Right atrium auricular region (tissue), 2 donors: Measurements from ENCODE around the gene SRI. TPM values are rescaled to one million over a fixed set of nuclear protein-coding genes. Genes with fewer than 3 reads are reported as not detected.

Source experiments
- DNase-seq: peaks from one replicate; pipeline ENCODE4 v3.0.0-alpha.2; 2019; ENCODE audit warnings: low spot score
- H3K27ac ChIP-seq, 2 donors: fragments of 200-600 bp; sonication (generic); 1 replicate in 1 of 2; 2 replicates in 1 of 2; pipeline ENCODE4 v1.5.1; 2016 to 2019
- H3K27me3 ChIP-seq, 2 donors: fragments of 200-600 bp; sonication (generic); one replicate each; pipeline versions ENCODE4 v1.5.1 to v1.6.0; 2017 to 2019
- H3K36me3 ChIP-seq: fragments of 200-600 bp; sonication (generic); one replicate; pipeline ENCODE4 v1.5.1; 2016
- H3K4me1 ChIP-seq, 2 donors: fragments of 200-600 bp; sonication (generic); one replicate each; pipeline versions ENCODE4 v1.5.1 to v1.6.0; 2017 to 2019
- H3K4me3 ChIP-seq, 2 donors: fragments of 200-600 bp; sonication (generic); 1 replicate in 1 of 2; 2 replicates in 1 of 2; pipeline ENCODE4 v1.5.1; 2017 to 2019; ENCODE audit warnings: mild to moderate bottlenecking in 1 of 2, moderate library complexity in 1 of 2
- H3K9me3 ChIP-seq, 2 donors: fragments of 200-600 bp; sonication (generic); one replicate each; pipeline ENCODE4 v1.5.1; 2019
- CTCF ChIP-seq, 2 donors: fragments of 200-600 bp; sonication (generic); IDR thresholded peaks; one replicate each; pipeline ENCODE4 v1.5.1; 2019; ENCODE audit warnings: antibody characterized with exemption in 2 of 2
- total RNA-seq, 2 donors: library from RNA; depleted of rRNA; stranded (reverse); fragments of >200 nt; gene quantifications; one replicate each; pipeline ENCODE4 v1.1.0, GENCODE V29; 2016

Gene SRI
- total RNA-seq, 2 donors from 2014 or later = 42.5 to 63.4 TPM

DNA sequence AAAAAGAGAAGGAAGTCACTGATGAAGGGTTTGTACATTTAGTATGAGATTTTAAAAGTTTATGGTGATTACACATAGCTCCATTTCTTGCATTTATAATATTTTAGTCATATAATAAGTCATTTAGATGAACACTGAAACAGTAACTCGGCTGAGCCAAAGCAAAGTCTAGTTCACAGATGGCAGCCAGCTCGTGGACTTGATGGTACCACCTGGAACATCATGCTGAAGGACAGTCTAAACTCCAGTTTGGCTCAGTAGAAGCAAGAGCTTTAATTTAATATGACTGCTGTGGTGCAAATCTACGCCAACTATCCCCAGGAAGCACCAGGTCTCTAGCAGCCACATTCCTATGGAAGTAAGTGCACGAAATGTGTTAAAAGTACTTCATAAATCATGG lies 16.4 kb downstream of the SRI start:
- DNase-seq = no peak
- Histone ChIP-seq H3K4me3 (no peak overlapping the region), H3K27ac (no peak overlapping the region), H3K27me3 (no peaks in the 10 kb centered on the region), H3K4me1 (no peaks in the 10 kb centered on the region), H3K36me3 (peaks cover 66% of the 10 kb centered on the region), H3K9me3 (no peaks in the 10 kb centered on the region)
- no peak for TF ChIP-seq CTCF (IDR thresholded peaks at IDR 0.05)

DNA sequence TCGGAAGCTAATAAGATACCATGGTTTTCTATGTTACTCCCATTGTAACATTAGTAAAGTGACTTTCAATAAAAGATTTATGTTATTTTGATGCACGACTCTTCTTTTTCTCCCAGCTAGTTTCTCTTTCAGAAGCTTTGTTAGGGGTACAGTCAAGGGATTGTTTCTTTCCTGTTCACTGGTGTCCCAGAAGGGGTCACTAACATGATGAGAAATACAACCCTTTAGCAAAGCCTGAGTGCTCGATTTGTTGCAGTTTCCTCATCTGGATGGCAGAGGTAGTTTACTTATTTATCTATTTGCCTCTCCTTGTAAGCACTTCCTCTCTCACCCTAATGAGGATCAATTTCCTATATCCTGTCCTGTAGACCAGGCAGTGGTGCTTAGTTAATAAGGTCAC lies 17.0 kb downstream of the SRI start:
- no peak for DNase-seq
- TF ChIP-seq CTCF (IDR thresholded peaks at IDR 0.05) = no peak
- Histone ChIP-seq H3K27ac (no peak overlapping the region), H3K36me3 (peaks cover 60% of the 10 kb centered on the region), H3K27me3 (no peaks in the 10 kb centered on the region), H3K9me3 (no peaks in the 10 kb centered on the region), H3K4me3 (no peak overlapping the region), H3K4me1 (no peaks in the 10 kb centered on the region)

DNA sequence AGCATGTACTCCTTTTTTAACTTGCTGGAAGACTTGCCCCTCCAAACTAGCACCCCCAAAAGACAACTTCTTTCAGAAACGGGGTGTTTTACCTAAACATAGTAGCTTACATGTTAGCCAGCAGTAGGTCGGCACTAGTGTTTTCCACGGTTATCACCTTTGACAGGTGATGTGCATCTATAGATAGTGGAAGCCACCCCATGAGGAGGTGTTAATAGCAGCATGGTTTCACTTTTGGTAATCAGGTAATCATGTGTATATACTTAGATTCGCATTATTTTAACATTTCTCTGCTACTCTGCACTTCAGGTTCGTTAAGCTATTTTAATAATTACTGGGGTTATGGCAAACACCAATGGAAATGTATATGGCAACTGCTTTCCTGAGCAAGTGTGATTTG lies 17.6 kb downstream of the SRI start:
- Histone ChIP-seq H3K36me3 (peaks cover 55% of the 10 kb centered on the region), H3K4me1 (no peaks in the 10 kb centered on the region), H3K27ac (no peak overlapping the region), H3K4me3 (no peak overlapping the region), H3K9me3 (no peaks in the 10 kb centered on the region), H3K27me3 (no peaks in the 10 kb centered on the region)
- DNase-seq = no peak
- TF ChIP-seq CTCF (IDR thresholded peaks at IDR 0.05) = no peak

DNA sequence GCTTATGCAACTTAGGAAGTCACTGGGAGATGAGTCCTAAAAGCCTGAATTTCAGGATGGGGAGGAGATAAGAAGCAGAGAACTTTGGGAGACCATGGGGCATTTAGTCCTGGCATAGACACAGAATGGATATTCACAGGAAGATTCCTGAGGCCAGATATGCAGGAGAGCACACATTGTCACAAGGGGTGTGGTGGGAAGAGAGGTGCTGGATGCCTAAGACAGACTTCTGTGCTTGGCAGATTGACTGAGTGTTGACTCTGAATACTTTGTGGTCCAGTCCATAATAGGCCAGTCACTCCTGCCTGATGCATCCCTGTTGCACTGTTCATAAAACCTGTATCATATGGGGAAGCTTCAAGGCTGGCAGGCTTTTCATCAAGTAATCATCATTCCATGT lies 18.5 kb downstream of the SRI start:
- peaks cover 45% of the 10 kb centered on the region for H3K36me3 ChIP-seq

DNA sequence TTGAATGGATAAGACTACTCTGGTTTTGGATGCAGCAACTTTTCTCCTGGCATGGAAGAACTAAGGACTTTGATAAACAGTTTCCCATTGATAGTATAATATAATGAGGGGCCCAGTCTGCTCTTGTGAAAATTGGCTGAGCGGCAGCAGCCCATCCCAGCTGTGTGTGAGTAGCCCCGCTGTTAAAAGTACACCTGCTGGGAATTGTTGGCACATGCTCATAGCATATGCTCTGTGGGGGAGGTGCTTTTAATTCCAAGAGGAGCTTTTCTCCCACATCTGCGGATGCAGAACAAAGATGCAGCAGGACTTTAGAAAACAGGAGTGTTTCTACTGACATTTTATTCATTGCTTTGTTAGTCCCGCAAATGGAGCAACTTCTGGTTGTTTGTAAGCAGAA lies 19.0 kb downstream of the SRI start:
- no peak for DNase-seq
- peaks cover 40% of the 10 kb centered on the region for H3K36me3 ChIP-seq
- H3K4me3 ChIP-seq = no peak overlapping the region
- H3K27me3 ChIP-seq = no peaks in the 10 kb centered on the region
- no peaks in the 10 kb centered on the region for H3K9me3 ChIP-seq
- no peaks in the 10 kb centered on the region for H3K4me1 ChIP-seq
- TF ChIP-seq CTCF (IDR thresholded peaks at IDR 0.05) = no peak
- no peak overlapping the region for H3K27ac ChIP-seq

More for the DNA sequence above, 18.5 kb downstream of the SRI start:
- Histone ChIP-seq H3K27me3 (no peaks in the 10 kb centered on the region), H3K4me3 (no peak overlapping the region), H3K27ac (no peak overlapping the region), H3K9me3 (no peaks in the 10 kb centered on the region), H3K4me1 (no peaks in the 10 kb centered on the region)
- DNase-seq = no peak
- no peak for TF ChIP-seq CTCF (IDR thresholded peaks at IDR 0.05)

GRCh38 chr7:88200261-88200660 lies 19.6 kb downstream of the SRI start:
- Histone ChIP-seq H3K27ac (no peak overlapping the region), H3K9me3 (no peaks in the 10 kb centered on the region), H3K36me3 (peaks cover 35% of the 10 kb centered on the region), H3K4me1 (no peaks in the 10 kb centered on the region), H3K4me3 (no peak overlapping the region), H3K27me3 (no peaks in the 10 kb centered on the region)
- no peak for DNase-seq
- no peak for TF ChIP-seq CTCF (IDR thresholded peaks at IDR 0.05)
